ENCODE data around the gene RAPGEF4.
A peak's percentile ranks its signal among the peaks of the same experiment; 100 is the strongest.

DNA sequence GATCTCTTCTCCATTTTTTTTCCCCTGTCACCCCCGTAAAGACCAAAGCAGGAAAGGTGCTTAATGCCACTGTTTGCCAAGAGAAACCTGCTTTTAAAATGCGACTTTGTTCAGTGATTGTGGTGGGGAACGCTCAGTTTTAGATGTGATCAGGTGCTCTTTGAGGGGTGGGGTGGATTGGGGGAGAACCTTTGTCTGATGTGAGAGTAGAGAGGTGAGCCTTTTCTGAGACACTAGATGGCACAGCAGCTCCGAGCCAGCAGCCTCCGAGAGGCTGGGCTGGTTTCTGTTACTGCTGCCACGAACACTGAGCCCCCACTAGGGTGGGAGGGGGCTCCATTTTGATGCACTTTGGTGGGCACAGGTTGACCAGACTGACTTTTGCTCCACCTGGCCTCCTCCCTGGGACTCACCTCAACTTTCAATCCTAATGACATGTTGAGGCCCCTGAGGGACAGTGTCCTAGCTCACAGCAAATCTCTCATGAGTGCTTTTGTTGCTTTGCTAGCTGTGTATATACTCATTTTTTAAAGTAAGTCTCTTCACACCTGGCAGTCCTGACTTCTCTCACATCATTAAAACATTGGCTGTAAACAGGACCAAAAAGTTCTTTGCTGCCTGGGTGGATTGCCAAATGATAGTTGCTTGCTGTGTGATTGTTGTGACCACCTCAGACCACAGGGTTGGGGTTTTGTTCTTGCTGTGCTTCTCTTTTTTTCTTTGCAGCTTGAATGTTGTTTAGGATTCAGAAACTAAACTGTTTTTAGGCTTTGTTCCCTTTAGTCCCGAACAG, 241.8 kb downstream of the RAPGEF4 start:
- TF ChIP-seq, protein P1, sequence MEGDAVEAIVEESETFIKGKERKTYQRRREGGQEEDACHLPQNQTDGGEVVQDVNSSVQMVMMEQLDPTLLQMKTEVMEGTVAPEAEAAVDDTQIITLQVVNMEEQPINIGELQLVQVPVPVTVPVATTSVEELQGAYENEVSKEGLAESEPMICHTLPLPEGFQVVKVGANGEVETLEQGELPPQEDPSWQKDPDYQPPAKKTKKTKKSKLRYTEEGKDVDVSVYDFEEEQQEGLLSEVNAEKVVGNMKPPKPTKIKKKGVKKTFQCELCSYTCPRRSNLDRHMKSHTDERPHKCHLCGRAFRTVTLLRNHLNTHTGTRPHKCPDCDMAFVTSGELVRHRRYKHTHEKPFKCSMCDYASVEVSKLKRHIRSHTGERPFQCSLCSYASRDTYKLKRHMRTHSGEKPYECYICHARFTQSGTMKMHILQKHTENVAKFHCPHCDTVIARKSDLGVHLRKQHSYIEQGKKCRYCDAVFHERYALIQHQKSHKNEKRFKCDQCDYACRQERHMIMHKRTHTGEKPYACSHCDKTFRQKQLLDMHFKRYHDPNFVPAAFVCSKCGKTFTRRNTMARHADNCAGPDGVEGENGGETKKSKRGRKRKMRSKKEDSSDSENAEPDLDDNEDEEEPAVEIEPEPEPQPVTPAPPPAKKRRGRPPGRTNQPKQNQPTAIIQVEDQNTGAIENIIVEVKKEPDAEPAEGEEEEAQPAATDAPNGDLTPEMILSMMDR (IDR thresholded peaks at IDR 0.05 in 4 of 5, conservative IDR thresholded peaks at IDR 0.05 in 1 of 5), result peak; percentile 26 to 62 (median 55)
- TF ChIP-seq POLR2A (IDR thresholded peaks at IDR 0.05), result no peak
